ENCODE measurements around the gene MSGN1.

- TF ChIP-seq EZH2 (IDR thresholded peaks at IDR 0.05; ENCODE audit: borderline replicate concordance, low read length) (no peak), CTCF (IDR thresholded peaks at IDR 0.05; ENCODE audit: low read length) (no peak)
Measured at GRCh38 chr2:17805717-17806363, 10.4 kb upstream of the MSGN1 start.

Data from OCI-LY1 (cell line).